ENCODE measurements around the gene UQCC2. TPM values are rescaled to one million over a fixed set of nuclear protein-coding genes. Genes with fewer than 3 reads are reported as not detected.

UQCC2 gene
- total RNA-seq, 1 donor from 2014 or later = 79.4 TPM

- peaks cover 9% of the 10 kb centered on the region for H3K36me3 Mint-ChIP-seq
- no peak overlapping the region for H3K4me3 Mint-ChIP-seq
- H3K27me3 Mint-ChIP-seq (ENCODE audit: low read depth) = no peaks in the 10 kb centered on the region
- peak; percentile 39 for TF ChIP-seq CTCF (IDR thresholded peaks at IDR 0.05; ENCODE audit: unreplicated experiment)
- H3K9me3 Mint-ChIP-seq = no peaks in the 10 kb centered on the region
- peak overlapping the region; percentile 30 for H3K27ac Mint-ChIP-seq
- H3K4me1 Mint-ChIP-seq = peaks cover 5% of the 10 kb centered on the region
- no peak for DNase-seq (ENCODE audit: low spot score in 2 of 2, unreplicated experiment in 2 of 2)
Observed at GRCh38 chr6:33702345-33702977, 9.0 kb downstream of the UQCC2 start.

GRCh38 chr6:33700391-33701050 is 11.0 kb downstream of the UQCC2 start:
- H3K27ac Mint-ChIP-seq = no peak overlapping the region
- no peak overlapping the region for H3K4me3 Mint-ChIP-seq
- peaks cover 9% of the 10 kb centered on the region for H3K36me3 Mint-ChIP-seq
- peak; percentile 49 to 61 for DNase-seq (ENCODE audit: low spot score in 2 of 2, unreplicated experiment in 2 of 2)
- H3K9me3 Mint-ChIP-seq = no peaks in the 10 kb centered on the region
- peaks cover 3% of the 10 kb centered on the region for H3K4me1 Mint-ChIP-seq
- TF ChIP-seq CTCF (IDR thresholded peaks at IDR 0.05; ENCODE audit: unreplicated experiment) = peak; percentile 54
- no peaks in the 10 kb centered on the region for H3K27me3 Mint-ChIP-seq (ENCODE audit: low read depth)

DNA sequence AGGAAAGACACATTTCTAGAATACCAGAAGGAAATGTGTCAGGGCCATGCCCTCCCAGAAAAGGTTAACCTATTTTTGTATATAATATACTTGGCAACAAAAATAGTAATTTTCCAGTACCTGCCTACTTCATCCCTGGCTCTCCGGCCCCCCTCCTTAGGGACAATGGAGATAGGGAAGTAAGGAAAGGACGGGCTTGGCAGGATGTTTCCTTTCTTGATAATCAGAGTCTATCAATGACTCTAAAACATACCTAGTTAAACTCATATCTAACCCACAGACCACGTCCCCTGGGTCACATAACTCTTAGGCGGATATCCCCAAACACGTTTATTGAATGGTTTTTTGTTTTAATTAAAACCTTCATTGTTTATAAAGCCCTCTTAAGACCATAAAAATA is 11.8 kb downstream of the UQCC2 start:
- peaks cover 9% of the 10 kb centered on the region for H3K36me3 Mint-ChIP-seq
- H3K27ac Mint-ChIP-seq = no peak overlapping the region
- TF ChIP-seq CTCF (IDR thresholded peaks at IDR 0.05; ENCODE audit: unreplicated experiment) = no peak
- H3K9me3 Mint-ChIP-seq = no peaks in the 10 kb centered on the region
- H3K27me3 Mint-ChIP-seq (ENCODE audit: low read depth) = no peaks in the 10 kb centered on the region
- H3K4me3 Mint-ChIP-seq = no peak overlapping the region
- no peak for DNase-seq (ENCODE audit: low spot score in 2 of 2, unreplicated experiment in 2 of 2)
- H3K4me1 Mint-ChIP-seq = peaks cover 3% of the 10 kb centered on the region

- Mint-ChIP-seq H3K4me1 (peaks cover 7% of the 10 kb centered on the region), H3K4me3 (no peak overlapping the region), H3K9me3 (no peaks in the 10 kb centered on the region), H3K27ac (no peak overlapping the region), H3K36me3 (peaks cover 9% of the 10 kb centered on the region), H3K27me3 (ENCODE audit: low read depth) (no peaks in the 10 kb centered on the region)
- DNase-seq (ENCODE audit: low spot score in 2 of 2, unreplicated experiment in 2 of 2) = no peak
- no peak for TF ChIP-seq CTCF (IDR thresholded peaks at IDR 0.05; ENCODE audit: unreplicated experiment)
Observed at GRCh38 chr6:33699131-33699530, 12.4 kb downstream of the UQCC2 start.

DNA sequence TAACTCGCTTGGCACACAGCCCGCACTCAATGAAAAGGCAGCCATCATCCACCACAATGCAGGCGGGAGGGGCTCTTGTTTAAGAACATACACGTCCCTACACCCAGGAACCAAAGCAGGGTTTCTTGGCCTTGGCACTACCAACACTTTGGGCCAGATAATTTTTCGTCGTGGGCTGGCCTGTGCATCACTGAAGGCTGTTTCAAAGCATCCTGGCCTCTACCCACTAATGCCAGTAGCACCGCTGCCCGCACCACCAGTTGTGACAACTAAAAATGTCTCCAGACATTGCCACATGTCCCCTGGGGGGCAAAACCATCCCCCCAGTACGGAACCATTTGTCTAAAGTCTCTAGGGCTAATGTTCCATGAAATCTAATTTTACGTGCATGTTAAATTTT is 13.0 kb downstream of the UQCC2 start:
- H3K4me3 Mint-ChIP-seq = no peak overlapping the region
- H3K36me3 Mint-ChIP-seq = peaks cover 9% of the 10 kb centered on the region
- no peaks in the 10 kb centered on the region for H3K27me3 Mint-ChIP-seq (ENCODE audit: low read depth)
- H3K4me1 Mint-ChIP-seq = peaks cover 9% of the 10 kb centered on the region
- H3K9me3 Mint-ChIP-seq = no peaks in the 10 kb centered on the region
- no peak overlapping the region for H3K27ac Mint-ChIP-seq
- no peak for TF ChIP-seq CTCF (IDR thresholded peaks at IDR 0.05; ENCODE audit: unreplicated experiment)
- no peak for DNase-seq (ENCODE audit: low spot score in 2 of 2, unreplicated experiment in 2 of 2)
